NCI-H524 treated with DMSO at 0.1 percent for 48 hours (cell line): ENCODE measurements around the gene DBX2.
"Not testable (repeated sequence)": the region's sequence is repeated elsewhere in the genome, so short reads cannot be mapped to it uniquely, and the experiment has no call there.

Source experiments
- DNase-seq: peaks from one replicate; lab custom pipeline; 2025; lab: John Stamatoyannopoulos, UW

DBX2 gene

DNA sequence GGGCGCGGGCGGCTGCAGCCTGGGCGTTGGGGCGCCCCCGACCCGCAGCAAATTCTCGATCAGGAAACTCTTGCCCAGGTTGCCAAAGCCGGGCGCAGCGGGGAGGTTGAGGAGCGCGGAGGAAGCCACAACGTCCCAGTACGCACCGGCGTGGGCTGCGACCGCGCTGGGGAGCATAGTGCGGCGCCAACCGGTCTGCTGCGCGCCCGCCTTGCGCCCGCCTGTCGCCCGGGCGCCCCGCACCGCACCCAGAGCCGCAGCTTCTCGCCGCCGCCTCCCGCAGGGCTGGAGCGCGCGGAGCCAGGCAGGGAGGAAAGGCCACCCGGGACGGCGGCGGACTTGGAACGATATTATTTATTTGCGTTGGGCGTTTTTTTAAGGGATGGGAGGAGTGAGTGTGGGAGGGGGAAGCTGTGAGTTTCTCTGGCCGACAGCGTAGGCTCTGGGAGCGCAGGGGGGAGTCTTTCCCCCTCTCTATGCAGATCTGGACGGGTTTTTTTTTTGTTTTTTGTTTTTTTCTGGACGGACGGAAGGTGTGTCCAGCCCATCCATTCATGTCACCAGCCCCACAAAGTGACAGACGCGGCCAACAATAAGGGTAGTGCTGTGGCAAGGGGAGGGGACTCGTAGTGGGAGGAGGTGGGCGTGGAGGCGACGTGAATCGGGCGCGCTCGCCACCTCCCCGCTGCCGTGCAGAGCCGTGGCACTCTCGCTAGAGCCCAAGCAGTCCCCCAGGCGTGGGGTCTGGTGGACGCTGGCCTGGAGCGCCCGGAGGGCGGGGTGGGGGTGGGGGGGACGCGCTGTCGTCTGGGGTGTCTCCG is at the start of gene DBX2:
Gene DBX2, minus strand, starts transcription at position 349 of the 821 bp plus-strand sequence. Its CDS starts 172 bp downstream, at position 177.
- no peak for DNase-seq

DNA sequence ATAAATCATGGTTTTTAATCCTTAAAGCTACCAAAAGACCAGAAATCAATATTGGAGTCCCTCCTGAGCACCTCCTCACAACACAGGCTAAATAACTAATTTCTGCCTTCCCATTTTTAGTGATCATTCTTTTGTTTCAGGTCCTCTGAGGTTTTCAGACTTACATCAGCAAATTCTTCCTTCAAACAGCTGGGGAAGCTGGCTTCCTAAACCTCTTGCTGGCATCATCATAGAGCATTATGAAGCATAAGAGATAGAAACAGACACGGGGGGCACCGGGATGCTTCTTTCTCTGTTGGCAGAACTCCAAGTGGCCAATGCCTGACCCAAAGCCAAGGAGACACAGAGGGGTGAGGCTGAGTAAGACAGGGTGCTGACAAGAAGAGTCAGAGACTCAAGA is 47.9 kb upstream of the DBX2 start:
- no peak for DNase-seq

GRCh38 chr12:45095417-45095816 is 44.5 kb upstream of the DBX2 start:
- DNase-seq = not testable (repeated sequence)

DNA sequence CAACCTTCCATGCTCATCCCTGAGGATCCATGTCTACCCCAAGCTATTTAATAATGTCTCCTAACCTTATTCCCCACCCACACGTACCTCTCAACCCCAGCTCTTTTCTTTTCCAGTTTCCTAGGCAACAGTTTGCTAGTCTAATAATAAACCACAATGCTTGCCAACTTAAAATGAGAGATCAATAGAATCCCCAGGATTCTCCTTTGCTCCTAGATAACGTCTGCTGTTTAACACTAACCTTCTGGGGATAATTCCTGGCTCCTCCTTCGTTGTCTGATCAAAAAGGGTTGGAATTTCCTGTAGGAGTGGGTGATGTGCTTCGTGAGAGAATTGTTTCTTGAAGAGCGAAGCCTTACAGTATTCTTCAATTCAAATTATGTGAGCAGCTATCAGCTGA is 42.2 kb upstream of the DBX2 start:
- no peak for DNase-seq

DNA sequence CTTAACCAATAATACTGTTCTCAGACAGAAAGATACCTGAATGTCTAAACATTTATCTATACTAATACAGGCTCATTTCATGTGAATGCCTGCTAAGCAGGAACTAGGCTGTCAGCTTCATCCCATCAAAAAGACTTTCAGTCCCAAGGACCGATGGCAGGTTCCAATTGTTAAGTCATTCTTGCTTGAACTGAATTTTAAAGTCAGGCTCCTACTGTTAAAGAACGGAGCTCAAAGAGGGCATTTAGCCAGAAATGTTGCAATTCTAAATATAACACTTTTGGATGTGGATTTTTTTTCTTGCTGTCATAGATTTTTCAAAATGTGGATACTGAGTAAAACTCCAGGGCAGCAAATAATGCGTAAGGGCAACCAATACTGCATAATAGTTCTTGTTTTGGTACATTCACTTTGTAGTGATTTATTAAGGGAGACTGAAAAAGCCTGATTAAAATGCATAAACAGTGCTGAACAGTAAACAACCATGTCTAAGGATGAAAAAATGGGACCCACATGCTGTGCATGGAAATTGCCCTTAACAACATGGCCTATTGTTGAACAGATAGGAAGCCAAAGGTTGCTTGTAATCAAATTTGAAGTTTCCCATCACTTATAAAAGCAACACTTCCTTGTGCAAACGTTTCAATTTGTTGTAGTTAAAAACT is 38.6 kb upstream of the DBX2 start:
- DNase-seq = no peak

DNA sequence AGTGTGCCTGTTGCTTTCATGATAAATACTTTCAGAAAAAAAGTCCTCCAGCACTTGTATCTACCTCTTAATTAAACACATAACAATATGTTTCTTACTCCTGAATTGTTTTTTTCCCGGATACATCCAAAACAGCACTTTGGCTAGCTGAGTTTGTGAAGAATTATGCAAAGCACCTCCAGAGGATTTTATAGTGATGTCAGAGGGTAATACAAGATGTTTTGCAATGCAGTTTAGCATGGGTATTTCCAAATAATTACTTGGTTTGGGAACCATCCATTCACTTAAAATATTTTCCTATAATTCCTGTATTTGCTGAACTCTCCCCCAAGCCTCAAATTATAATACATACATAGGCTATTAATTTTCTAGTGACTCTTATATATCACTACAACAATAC is 37.7 kb upstream of the DBX2 start:
- DNase-seq = no peak

DNA sequence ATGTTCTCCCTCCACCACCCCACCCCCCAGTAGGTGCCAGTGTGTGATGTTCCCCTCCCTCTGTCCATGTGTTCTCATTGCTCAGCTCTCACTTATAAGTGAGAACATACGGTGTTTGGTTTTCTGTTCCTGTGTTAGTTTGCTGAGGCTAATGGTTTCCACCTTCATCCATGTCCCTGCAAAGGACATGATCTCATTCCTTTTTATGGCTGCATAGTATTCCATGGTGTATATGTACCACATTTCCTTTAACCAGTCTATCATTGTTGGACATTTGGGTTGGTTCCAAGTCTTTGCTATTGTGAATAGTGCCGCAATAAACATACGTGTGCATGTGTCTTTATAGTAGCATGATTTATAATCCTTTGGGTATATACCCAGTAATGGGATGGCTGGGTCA is 33.3 kb upstream of the DBX2 start:
- not testable (repeated sequence) for DNase-seq

DNA sequence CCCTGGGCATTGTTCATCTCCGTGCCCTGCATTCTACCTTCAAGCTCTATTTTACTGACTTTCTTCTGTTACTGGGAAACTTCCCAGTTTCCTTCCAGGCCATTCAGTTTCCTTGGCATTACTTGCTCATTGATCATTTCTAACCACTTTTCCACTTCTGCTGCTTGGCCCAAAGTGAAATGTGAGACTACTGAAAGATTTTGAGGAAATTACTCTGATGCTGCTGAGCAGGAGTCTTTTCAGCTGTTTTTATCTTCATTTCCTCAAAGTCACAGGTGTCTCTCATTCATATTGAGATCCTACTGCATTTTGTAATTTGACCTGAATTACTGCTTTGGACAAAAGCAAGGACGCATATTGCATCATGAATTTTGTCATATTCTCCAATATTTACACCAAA is 26.4 kb upstream of the DBX2 start:
- DNase-seq = no peak

GRCh38 chr12:45076417-45077026 is 25.6 kb upstream of the DBX2 start:
- DNase-seq = no peak

DNA sequence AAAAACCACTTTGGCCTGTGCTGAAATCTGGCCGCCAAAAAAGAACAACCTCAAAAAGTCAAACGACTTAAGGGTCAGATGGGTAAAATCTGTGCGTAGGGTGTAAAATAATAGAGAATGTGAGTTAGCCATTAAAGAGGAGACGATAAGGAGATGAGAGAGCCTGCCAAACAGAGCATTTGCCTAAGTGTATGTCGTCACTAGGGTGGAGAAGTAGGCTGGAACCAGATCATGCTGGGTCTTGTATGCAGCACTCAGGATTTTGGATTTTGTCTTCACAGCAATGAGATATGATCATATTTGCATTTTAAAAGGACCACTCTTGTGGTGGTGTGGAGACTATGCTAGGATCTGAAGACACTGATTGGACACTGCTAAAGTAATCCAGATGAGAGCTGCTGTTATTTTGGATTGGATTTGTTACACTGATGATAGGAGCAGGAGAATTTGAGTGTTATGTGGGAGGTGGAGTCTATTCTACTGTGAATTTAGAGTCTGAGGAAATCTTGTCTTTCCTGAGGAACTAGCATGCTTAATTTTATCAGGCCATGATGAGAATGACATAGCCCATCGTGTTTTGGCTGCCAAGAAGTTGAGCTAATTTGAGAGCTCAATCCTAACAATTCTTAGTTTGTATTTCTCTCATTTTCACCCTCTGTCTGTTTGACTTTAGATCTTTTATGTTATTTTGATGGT is 24.8 kb upstream of the DBX2 start:
- DNase-seq = no peak

- DNase-seq = no peak
These were observed 14.3 kb upstream of the DBX2 start for GRCh38 chr12:45065125-45065626.

GRCh38 chr12:45060976-45061375 is 10.1 kb upstream of the DBX2 start:
- no peak for DNase-seq

DNA sequence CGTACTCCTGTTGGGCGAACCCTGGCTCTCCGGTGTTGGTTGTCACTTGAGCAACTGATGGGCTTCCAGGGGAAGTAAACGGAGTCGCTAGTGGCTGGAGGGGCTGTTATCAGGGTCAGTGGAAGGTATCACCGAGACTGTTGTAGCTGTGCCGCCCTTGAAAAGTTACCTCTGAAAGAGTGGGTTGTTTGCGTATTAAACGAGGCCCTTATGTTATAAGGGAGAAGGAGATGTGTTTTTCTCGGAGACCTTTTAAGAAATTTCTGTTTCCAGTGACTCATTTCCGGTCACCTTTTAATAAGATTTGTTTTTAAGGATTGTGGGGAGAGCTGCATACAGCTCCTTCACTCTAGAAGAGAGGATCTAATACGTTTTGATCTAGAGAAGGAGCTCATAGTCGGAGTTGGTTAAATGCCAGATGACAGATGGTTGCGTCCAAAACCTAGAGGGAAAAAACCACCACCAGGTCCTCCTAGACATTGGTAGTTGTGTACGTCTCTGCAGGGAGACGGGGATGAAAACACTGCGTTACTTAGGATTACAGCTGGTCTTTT is 750 bp upstream of the DBX2 start:
- DNase-seq = peak; percentile 69

GRCh38 chr12:45049912-45050750 is 768 bp downstream of the DBX2 start:
- no peak for DNase-seq

GRCh38 chr12:45042599-45042998 is 8.3 kb downstream of the DBX2 start:
- DNase-seq = no peak

- DNase-seq = no peak
These were observed 9.9 kb downstream of the DBX2 start for GRCh38 chr12:45040977-45041376.

GRCh38 chr12:45039757-45040156 is 11.1 kb downstream of the DBX2 start:
- no peak for DNase-seq

- no peak for DNase-seq
These were observed 16.0 kb downstream of the DBX2 start for GRCh38 chr12:45034861-45035265.

- DNase-seq = no peak
These were observed 33.0 kb downstream of the DBX2 start for GRCh38 chr12:45017916-45018315.

GRCh38 chr12:45014396-45014795 is 36.5 kb downstream of the DBX2 start:
- no peak for DNase-seq

DNA sequence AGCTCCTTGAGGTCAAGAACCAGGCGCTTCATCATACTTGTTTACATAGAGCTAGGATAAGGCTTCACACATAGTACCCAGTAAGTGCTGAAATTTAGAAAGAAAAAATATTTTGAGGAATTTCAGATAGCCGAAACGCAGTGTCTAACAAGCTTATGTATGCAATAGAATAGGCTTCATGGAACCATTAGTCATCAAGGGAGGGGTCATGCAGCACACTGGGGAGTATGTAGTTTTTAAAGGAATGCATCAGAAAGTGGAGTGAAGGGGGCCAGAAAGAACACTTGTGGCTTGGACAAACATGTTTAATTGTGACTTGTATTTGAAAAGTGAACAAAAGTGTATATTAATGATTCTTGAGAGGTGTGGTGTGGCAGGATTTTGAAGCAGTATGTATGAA is 38.1 kb downstream of the DBX2 start:
- DNase-seq = no peak
